ENCODE data around the gene CEP97.

The CEP97 gene

DNA sequence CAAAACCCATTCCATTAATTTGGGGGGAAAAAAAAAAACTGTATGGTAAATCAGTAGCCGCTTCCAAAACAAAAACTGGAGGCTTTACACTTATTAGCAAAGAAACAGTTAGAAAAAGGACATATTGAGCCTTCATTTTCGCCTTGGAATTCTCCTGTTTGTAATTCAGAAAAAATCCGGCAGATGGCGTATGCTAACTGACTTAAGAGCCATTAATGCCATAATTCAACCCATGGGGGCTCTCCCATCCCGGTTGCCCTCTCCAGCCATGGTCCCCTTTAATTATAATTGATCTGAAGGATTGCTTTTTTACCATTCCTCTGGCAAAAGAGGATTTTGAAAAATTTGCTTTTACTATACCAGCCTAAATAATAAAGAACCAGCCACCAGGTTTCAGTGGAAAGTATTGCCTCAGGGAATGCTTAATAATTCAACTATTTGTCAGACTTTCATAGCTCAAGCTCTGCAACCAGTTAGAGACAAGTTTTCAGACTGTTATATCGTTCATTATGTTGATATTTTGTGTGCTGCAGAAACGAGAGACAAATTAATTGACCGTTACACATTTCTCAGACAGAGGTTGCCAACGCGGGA is 28.5 kb upstream of the CEP97 start:
- Histone ChIP-seq H3K4me2 (ENCODE audit: insufficient read depth, low read length) (0 out of 2 replicates have a peak overlapping the region, but pooled peaks have one; percentile 16), H3K27me3 (ENCODE audit: insufficient read depth, low read length, poor library complexity) (no peaks in the 10 kb centered on the region), H3K27ac (ENCODE audit: low read length) (no peak overlapping the region), H3K79me2 (ENCODE audit: insufficient read depth, low read length) (no peaks in the 10 kb centered on the region), H4K20me1 (ENCODE audit: insufficient read depth, low read length) (no peaks in the 10 kb centered on the region), H3K9ac (ENCODE audit: low read depth, low read length) (no peak overlapping the region), H3K36me3 (ENCODE audit: insufficient read depth, low read length) (no peaks in the 10 kb centered on the region), H2AFZ (ENCODE audit: low read depth, low read length) (no peak overlapping the region), H3K4me1 (ENCODE audit: insufficient read depth, low read length) (peaks cover 3% of the 10 kb centered on the region; the same call in 1 of the 2 replicates), H3K9me3 (ENCODE audit: insufficient read depth, low read length, severe bottlenecking) (no peaks in the 10 kb centered on the region), H3K4me3 (ENCODE audit: low read depth in 1 of 2, low read length in 2 of 2) (no peak overlapping the region)
- ATAC-seq (ENCODE audit: insufficient read depth, low read depth): peak; percentile 69; the same call in 2 of the 3 replicates
- TF ChIP-seq EZH2 (IDR thresholded peaks at IDR 0.05; ENCODE audit: borderline replicate concordance, low read depth, low read length, severe bottlenecking): no peak
- TF ChIP-seq, protein P1, sequence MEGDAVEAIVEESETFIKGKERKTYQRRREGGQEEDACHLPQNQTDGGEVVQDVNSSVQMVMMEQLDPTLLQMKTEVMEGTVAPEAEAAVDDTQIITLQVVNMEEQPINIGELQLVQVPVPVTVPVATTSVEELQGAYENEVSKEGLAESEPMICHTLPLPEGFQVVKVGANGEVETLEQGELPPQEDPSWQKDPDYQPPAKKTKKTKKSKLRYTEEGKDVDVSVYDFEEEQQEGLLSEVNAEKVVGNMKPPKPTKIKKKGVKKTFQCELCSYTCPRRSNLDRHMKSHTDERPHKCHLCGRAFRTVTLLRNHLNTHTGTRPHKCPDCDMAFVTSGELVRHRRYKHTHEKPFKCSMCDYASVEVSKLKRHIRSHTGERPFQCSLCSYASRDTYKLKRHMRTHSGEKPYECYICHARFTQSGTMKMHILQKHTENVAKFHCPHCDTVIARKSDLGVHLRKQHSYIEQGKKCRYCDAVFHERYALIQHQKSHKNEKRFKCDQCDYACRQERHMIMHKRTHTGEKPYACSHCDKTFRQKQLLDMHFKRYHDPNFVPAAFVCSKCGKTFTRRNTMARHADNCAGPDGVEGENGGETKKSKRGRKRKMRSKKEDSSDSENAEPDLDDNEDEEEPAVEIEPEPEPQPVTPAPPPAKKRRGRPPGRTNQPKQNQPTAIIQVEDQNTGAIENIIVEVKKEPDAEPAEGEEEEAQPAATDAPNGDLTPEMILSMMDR (IDR thresholded peaks at IDR 0.05; ENCODE audit: borderline replicate concordance, extremely low read depth, low read length, poor library complexity, severe bottlenecking): peak; percentile 77
- peak; percentile 53 for DNase-seq

DNA sequence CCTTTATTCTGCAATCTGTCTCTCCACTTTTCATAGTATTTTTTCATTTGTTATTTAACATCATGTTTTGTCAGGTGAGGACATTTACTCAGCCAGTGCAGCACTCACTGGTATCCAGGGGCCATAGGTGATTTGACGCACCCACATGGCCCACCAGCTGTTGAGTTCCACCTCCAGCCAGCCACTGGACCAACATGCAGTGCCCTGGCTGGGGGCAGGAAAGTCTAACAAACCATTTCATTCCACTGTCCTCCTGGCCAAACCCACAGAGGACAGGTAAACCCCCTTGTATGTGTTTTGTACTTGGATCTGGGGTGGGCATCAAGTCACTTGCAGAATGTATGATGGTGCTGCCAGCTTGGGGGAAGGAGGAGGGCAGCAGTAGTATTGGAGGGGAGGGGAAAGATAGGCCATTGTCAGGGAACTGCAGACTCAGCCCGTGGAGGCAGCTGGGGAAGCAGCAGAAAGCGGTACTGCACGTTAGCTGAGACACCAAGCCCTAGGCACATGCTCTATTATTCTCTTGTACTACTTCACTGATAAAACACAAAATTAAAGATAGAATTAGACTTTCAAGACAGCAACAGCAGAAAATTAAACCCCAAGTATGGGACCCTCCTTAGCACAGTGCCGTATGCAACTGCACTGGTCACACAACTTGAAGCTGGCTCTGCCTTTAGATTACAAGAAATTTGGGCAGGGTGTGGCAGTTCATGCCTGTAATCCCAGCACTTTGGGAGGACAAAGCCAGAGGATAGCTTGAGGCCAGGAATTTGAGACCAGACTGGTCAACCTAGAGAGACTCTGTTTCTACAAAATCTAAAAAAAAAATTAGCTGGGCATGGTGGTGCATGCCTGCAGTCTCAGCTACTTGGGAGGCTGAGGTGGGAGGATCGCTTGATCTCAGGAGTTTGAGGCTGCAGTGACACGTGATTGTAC is 22.4 kb upstream of the CEP97 start:
- H3K79me2 ChIP-seq (ENCODE audit: insufficient read depth, low read length): no peaks in the 10 kb centered on the region
- no peak overlapping the region for H3K27ac ChIP-seq (ENCODE audit: low read length)
- H3K4me1 ChIP-seq (ENCODE audit: insufficient read depth, low read length): no peaks in the 10 kb centered on the region
- no peak overlapping the region for H3K4me2 ChIP-seq (ENCODE audit: insufficient read depth, low read length)
- H3K9me3 ChIP-seq (ENCODE audit: insufficient read depth, low read length, severe bottlenecking): no peaks in the 10 kb centered on the region
- no peak overlapping the region for H2AFZ ChIP-seq (ENCODE audit: low read depth, low read length)
- DNase-seq: no peak
- no peak for ATAC-seq (ENCODE audit: insufficient read depth, low read depth)
- no peak overlapping the region for H3K9ac ChIP-seq (ENCODE audit: low read depth, low read length)
- H3K27me3 ChIP-seq (ENCODE audit: insufficient read depth, low read length, poor library complexity): no peaks in the 10 kb centered on the region
- no peaks in the 10 kb centered on the region for H3K36me3 ChIP-seq (ENCODE audit: insufficient read depth, low read length)
- no peak overlapping the region for H3K4me3 ChIP-seq (ENCODE audit: low read depth in 1 of 2, low read length in 2 of 2)
- TF ChIP-seq, protein P1 (IDR thresholded peaks at IDR 0.05; ENCODE audit: borderline replicate concordance, extremely low read depth, low read length, poor library complexity, severe bottlenecking): no peak
- TF ChIP-seq EZH2 (IDR thresholded peaks at IDR 0.05; ENCODE audit: borderline replicate concordance, low read depth, low read length, severe bottlenecking): no peak
- H4K20me1 ChIP-seq (ENCODE audit: insufficient read depth, low read length): no peaks in the 10 kb centered on the region

DNA sequence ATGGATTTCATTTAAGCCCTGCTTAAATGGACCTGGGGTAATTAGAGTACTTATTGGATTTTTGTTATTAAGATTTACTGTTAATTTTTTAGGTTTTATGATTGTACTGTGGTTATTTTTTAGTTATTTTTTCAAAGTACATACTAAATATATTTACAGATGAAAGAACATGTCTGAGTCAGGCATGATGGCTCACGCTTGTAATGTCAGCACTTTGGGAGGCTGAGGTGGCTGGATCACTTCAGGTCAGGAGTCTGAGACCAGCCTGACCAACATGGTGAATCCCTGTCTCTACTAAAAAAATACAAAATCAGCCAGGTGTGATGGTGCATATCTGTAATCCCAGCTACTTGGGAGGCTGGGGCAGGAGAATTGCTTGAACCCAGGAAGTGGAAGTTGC is 21.7 kb upstream of the CEP97 start:
- H3K4me3 ChIP-seq (ENCODE audit: low read depth in 1 of 2, low read length in 2 of 2): no peak overlapping the region
- H2AFZ ChIP-seq (ENCODE audit: low read depth, low read length): no peak overlapping the region
- ATAC-seq (ENCODE audit: insufficient read depth, low read depth) (no peak), DNase-seq (no peak)
- H4K20me1 ChIP-seq (ENCODE audit: insufficient read depth, low read length): no peaks in the 10 kb centered on the region
- no peaks in the 10 kb centered on the region for H3K4me1 ChIP-seq (ENCODE audit: insufficient read depth, low read length)
- no peaks in the 10 kb centered on the region for H3K9me3 ChIP-seq (ENCODE audit: insufficient read depth, low read length, severe bottlenecking)
- H3K4me2 ChIP-seq (ENCODE audit: insufficient read depth, low read length): no peak overlapping the region
- H3K79me2 ChIP-seq (ENCODE audit: insufficient read depth, low read length): no peaks in the 10 kb centered on the region
- H3K27me3 ChIP-seq (ENCODE audit: insufficient read depth, low read length, poor library complexity): no peaks in the 10 kb centered on the region
- H3K27ac ChIP-seq (ENCODE audit: low read length): no peak overlapping the region
- H3K9ac ChIP-seq (ENCODE audit: low read depth, low read length): no peak overlapping the region
- H3K36me3 ChIP-seq (ENCODE audit: insufficient read depth, low read length): no peaks in the 10 kb centered on the region
- TF ChIP-seq EZH2 (IDR thresholded peaks at IDR 0.05; ENCODE audit: borderline replicate concordance, low read depth, low read length, severe bottlenecking): no peak
- TF ChIP-seq, protein P1 (IDR thresholded peaks at IDR 0.05; ENCODE audit: borderline replicate concordance, extremely low read depth, low read length, poor library complexity, severe bottlenecking): no peak

Data from DND-41 (cell line).